Dendritic cell treated with granulocyte-macrophage colony-stimulating factor and Interleukin-4, amounts not matched to agents 40 ng/mL and 50 ng/mL, for 4 days (primary cell): ENCODE data around the gene C17orf50.

Experiments used
- H3K27ac Mint-ChIP-seq: one replicate; pipeline ENCODE4 v1.8.0; 2022; ENCODE audit warnings: mild to moderate bottlenecking, mixed read lengths
- H3K27me3 Mint-ChIP-seq: one replicate; pipeline ENCODE4 v1.8.0; 2022; ENCODE audit warnings: mild to moderate bottlenecking, mixed read lengths
- H3K36me3 Mint-ChIP-seq: one replicate; pipeline ENCODE4 v1.8.0; 2022; ENCODE audit warnings: low read depth, mixed read lengths
- H3K4me1 Mint-ChIP-seq: one replicate; pipeline ENCODE4 v1.8.0; 2022; ENCODE audit warnings: low read depth, mixed read lengths
- H3K4me3 Mint-ChIP-seq: one replicate; pipeline ENCODE4 v1.8.0; 2022; ENCODE audit warnings: mild to moderate bottlenecking, moderate library complexity, mixed read lengths
- H3K9me3 Mint-ChIP-seq: one replicate; pipeline ENCODE4 v1.8.0; 2022; ENCODE audit warnings: mixed read lengths
- intact Hi-C: fragments of 100-400 bp; cut with micrococcal nuclease; formaldehyde crosslinking; loops from one replicate; pipeline ENCODE4 v1.15.0; 2022

C17orf50 gene

GRCh38 chr17:35728551-35728950 lies 32.1 kb upstream of the C17orf50 start:
- Mint-ChIP-seq H3K4me1 (peaks cover 22% of the 10 kb centered on the region), H3K4me3 (no peak overlapping the region), H3K9me3 (no peaks in the 10 kb centered on the region), H3K36me3 (peaks cover 50% of the 10 kb centered on the region), H3K27ac (no peak overlapping the region), H3K27me3 (peaks cover 28% of the 10 kb centered on the region)
- intact Hi-C loops = no loop called here

GRCh38 chr17:35729405-35729833 lies 31.3 kb upstream of the C17orf50 start:
- Mint-ChIP-seq H3K27ac (no peak overlapping the region), H3K36me3 (peaks cover 42% of the 10 kb centered on the region), H3K4me1 (peaks cover 22% of the 10 kb centered on the region), H3K9me3 (no peaks in the 10 kb centered on the region), H3K27me3 (peaks cover 29% of the 10 kb centered on the region), H3K4me3 (no peak overlapping the region)
- intact Hi-C loops = no loop called here

- no peak overlapping the region for H3K27ac Mint-ChIP-seq
Measured at GRCh38 chr17:35730400-35731005, 30.2 kb upstream of the C17orf50 start.

GRCh38 chr17:35731239-35731916 lies 29.3 kb upstream of the C17orf50 start, which contains the start of gene RASL10B:
Gene RASL10B (plus strand): TSS chr17:35731639. CDS start chr17:35735185, 3,546 bp downstream.
- no peaks in the 10 kb centered on the region for H3K9me3 Mint-ChIP-seq
- peak within 1 kb of the TSS; percentile 44 for H3K4me3 Mint-ChIP-seq
- intact Hi-C loops = no loop called here
- peaks cover 22% of the 10 kb centered on the region for H3K36me3 Mint-ChIP-seq
- H3K4me1 Mint-ChIP-seq = peaks cover 13% of the 10 kb centered on the region
- no peak within 1 kb of the TSS for H3K27ac Mint-ChIP-seq
- H3K27me3 Mint-ChIP-seq = peaks cover 33% of the 10 kb centered on the region

More at GRCh38 chr17:35730400-35731005, 30.2 kb upstream of the C17orf50 start:
- Mint-ChIP-seq H3K36me3 (peaks cover 31% of the 10 kb centered on the region), H3K4me3 (no peak overlapping the region), H3K9me3 (no peaks in the 10 kb centered on the region), H3K27me3 (peaks cover 33% of the 10 kb centered on the region), H3K4me1 (peaks cover 19% of the 10 kb centered on the region)
- intact Hi-C loops = no loop called here

- peaks cover 15% of the 10 kb centered on the region for H3K36me3 Mint-ChIP-seq
- intact Hi-C loops = no loop called here
- H3K9me3 Mint-ChIP-seq = no peaks in the 10 kb centered on the region
- H3K27ac Mint-ChIP-seq = no peak overlapping the region
- H3K4me3 Mint-ChIP-seq = no peak overlapping the region
- H3K27me3 Mint-ChIP-seq = peaks cover 33% of the 10 kb centered on the region
- H3K4me1 Mint-ChIP-seq = peaks cover 13% of the 10 kb centered on the region
Measured at GRCh38 chr17:35731917-35732805, 28.5 kb upstream of the C17orf50 start.

GRCh38 chr17:35732806-35733136 lies 27.9 kb upstream of the C17orf50 start:
- Mint-ChIP-seq H3K4me3 (no peak overlapping the region), H3K27me3 (peaks cover 33% of the 10 kb centered on the region), H3K9me3 (no peaks in the 10 kb centered on the region), H3K36me3 (peaks cover 10% of the 10 kb centered on the region), H3K4me1 (peaks cover 13% of the 10 kb centered on the region), H3K27ac (no peak overlapping the region)
- intact Hi-C loops = no loop called here

- H3K9me3 Mint-ChIP-seq = no peaks in the 10 kb centered on the region
- peaks cover 33% of the 10 kb centered on the region for H3K27me3 Mint-ChIP-seq
- no peak overlapping the region for H3K4me3 Mint-ChIP-seq
- peaks cover 13% of the 10 kb centered on the region for H3K4me1 Mint-ChIP-seq
- H3K36me3 Mint-ChIP-seq = peaks cover 4% of the 10 kb centered on the region
- no peak overlapping the region for H3K27ac Mint-ChIP-seq
- intact Hi-C loops = no loop called here
Measured at GRCh38 chr17:35733366-35733765, 27.3 kb upstream of the C17orf50 start.

GRCh38 chr17:35734396-35734795 lies 26.3 kb upstream of the C17orf50 start:
- no peak overlapping the region for H3K27ac Mint-ChIP-seq
- no peaks in the 10 kb centered on the region for H3K36me3 Mint-ChIP-seq
- no peaks in the 10 kb centered on the region for H3K9me3 Mint-ChIP-seq
- peaks cover 41% of the 10 kb centered on the region for H3K27me3 Mint-ChIP-seq
- peaks cover 13% of the 10 kb centered on the region for H3K4me1 Mint-ChIP-seq
- intact Hi-C loops = no loop called here
- no peak overlapping the region for H3K4me3 Mint-ChIP-seq

- peaks cover 12% of the 10 kb centered on the region for H3K4me1 Mint-ChIP-seq
- intact Hi-C loops = no loop called here
- peaks cover 44% of the 10 kb centered on the region for H3K27me3 Mint-ChIP-seq
- H3K27ac Mint-ChIP-seq = no peak overlapping the region
- H3K4me3 Mint-ChIP-seq = no peak overlapping the region
- no peaks in the 10 kb centered on the region for H3K36me3 Mint-ChIP-seq
- H3K9me3 Mint-ChIP-seq = no peaks in the 10 kb centered on the region
Measured at GRCh38 chr17:35735036-35735805, 25.5 kb upstream of the C17orf50 start.

GRCh38 chr17:35736236-35736635 lies 24.5 kb upstream of the C17orf50 start:
- Mint-ChIP-seq H3K4me1 (peaks cover 2% of the 10 kb centered on the region), H3K9me3 (no peaks in the 10 kb centered on the region), H3K27me3 (peaks cover 42% of the 10 kb centered on the region), H3K4me3 (no peak overlapping the region), H3K36me3 (no peaks in the 10 kb centered on the region), H3K27ac (no peak overlapping the region)
- intact Hi-C loops = no loop called here

- Mint-ChIP-seq H3K9me3 (no peaks in the 10 kb centered on the region), H3K27ac (no peak overlapping the region), H3K4me3 (no peak overlapping the region), H3K27me3 (peaks cover 50% of the 10 kb centered on the region), H3K36me3 (no peaks in the 10 kb centered on the region), H3K4me1 (peaks cover 5% of the 10 kb centered on the region)
- intact Hi-C loops = no loop called here
Measured at GRCh38 chr17:35738519-35739133, 22.1 kb upstream of the C17orf50 start.

- peaks cover 47% of the 10 kb centered on the region for H3K27me3 Mint-ChIP-seq
- no peaks in the 10 kb centered on the region for H3K9me3 Mint-ChIP-seq
- intact Hi-C loops = loop anchor here (10.0 kb wide), 1 partner anchor 425 kb away; no protein-coding TSS in a partner anchor
- H3K4me3 Mint-ChIP-seq = no peak overlapping the region
- H3K36me3 Mint-ChIP-seq = no peaks in the 10 kb centered on the region
- H3K27ac Mint-ChIP-seq = no peak overlapping the region
- H3K4me1 Mint-ChIP-seq = peaks cover 5% of the 10 kb centered on the region
Measured at GRCh38 chr17:35740216-35740615, 20.5 kb upstream of the C17orf50 start.
